Spinal cord (tissue), 10 donors: Measurements from ENCODE around the gene NAE1. TPM values are rescaled to one million over a fixed set of nuclear protein-coding genes. Genes with fewer than 3 reads are reported as not detected.
A peak's percentile ranks its signal among the peaks of the same experiment; 100 is the strongest.
"Not testable (repeated sequence)": the region's sequence is repeated elsewhere in the genome, so short reads cannot be mapped to it uniquely, and the experiment has no call there.

Experiments used
- DNase-seq, 6 donors: peaks; one replicate each; pipeline versions ENCODE4 v3.0.0 to v3.0.0-alpha.2; 2013 to 2015; ENCODE audit warnings: low spot score in 6 of 6, low read depth in 4 of 6
- H3K27ac ChIP-seq: one replicate; pipeline ENCODE4 v1.5.1; 2013; ENCODE audit warnings: low read depth, low read length, control low read depth
- H3K27me3 ChIP-seq: one replicate; pipeline ENCODE4 v1.6.1; 2013; ENCODE audit warnings: low read length; ENCODE audit not compliant: control insufficient read depth, insufficient read depth
- H3K36me3 ChIP-seq: one replicate; pipeline ENCODE4 v1.6.1; 2013; ENCODE audit warnings: low read length; ENCODE audit not compliant: control insufficient read depth, insufficient read depth
- H3K4me1 ChIP-seq: one replicate; pipeline ENCODE4 v1.6.1; 2013; ENCODE audit warnings: low read length; ENCODE audit not compliant: control insufficient read depth, insufficient read depth
- H3K4me3 ChIP-seq: one replicate; pipeline ENCODE4 v1.5.1; 2013; ENCODE audit warnings: low read depth, low read length, control low read depth
- H3K9me3 ChIP-seq: one replicate; pipeline ENCODE4 v1.6.1; 2013; ENCODE audit warnings: low read length; ENCODE audit not compliant: control insufficient read depth, insufficient read depth
- WGBS: methylation state at CpG from one replicate; pipeline ENCODE4 v1.1.5; 2013; ENCODE audit warnings: missing lambda C conversion rate; ENCODE audit not compliant: insufficient coverage; 5-methylcytosine and 5-hydroxymethylcytosine counted together
- long read RNA-seq, 4 donors: transcript quantifications; one replicate each; lab custom pipeline, GENCODE V29; 2026
- polyA plus RNA-seq, 2 donors: library from polyadenylated mRNA; unstranded; fragments of 120-200 nt; gene quantifications; one replicate each; pipeline ENCODE4 v1.2.1, GENCODE V29; 2013; ENCODE audit not compliant: insufficient read length in 2 of 2
- total RNA-seq, 2 donors: library from RNA; depleted of rRNA in 1 of 2; stranded (reverse); fragments of 120-200 nt in 1 of 2; fragments of >200 nt in 1 of 2; gene quantifications; one replicate each; pipeline versions ENCODE4 v1.2.3 to v1.2.4, GENCODE V29; 2013 to 2014
- donor health status: healthy.

The NAE1 gene
- 10 to 100 TPM; 79.4 to 93.5 TPM for total RNA-seq
- 10 to 100 TPM; 87.2 to 91.0 TPM for polyA plus RNA-seq
- long read RNA-seq, donor 1, transcript NAE1-201 (20 exons, 1,837 nt), result major isoform, 18 of 23 reads
- long read RNA-seq, donor 1, partial matches to known transcripts, result 0 of 23 reads
- long read RNA-seq, donor 1, other reads (novel, unspliced or antisense), result 0 of 23 reads
- long read RNA-seq, donor 2, partial matches to known transcripts, result 0 of 5 reads
- long read RNA-seq, donor 2, other reads (novel, unspliced or antisense), result 0 of 5 reads
- long read RNA-seq, donor 3, transcript NAE1-201 (20 exons, 1,837 nt), result major isoform, 6 of 8 reads
- long read RNA-seq, donor 3, partial matches to known transcripts, result 0 of 8 reads
- long read RNA-seq, donor 3, other reads (novel, unspliced or antisense), result 0 of 8 reads
- long read RNA-seq, donor 4, transcript NAE1-201 (20 exons, 1,837 nt), result major isoform, 20 of 40 reads
- long read RNA-seq, donor 4, partial matches to known transcripts, result 14 of 40 reads
- long read RNA-seq, donor 4, other reads (novel, unspliced or antisense), result 0 of 40 reads

DNA sequence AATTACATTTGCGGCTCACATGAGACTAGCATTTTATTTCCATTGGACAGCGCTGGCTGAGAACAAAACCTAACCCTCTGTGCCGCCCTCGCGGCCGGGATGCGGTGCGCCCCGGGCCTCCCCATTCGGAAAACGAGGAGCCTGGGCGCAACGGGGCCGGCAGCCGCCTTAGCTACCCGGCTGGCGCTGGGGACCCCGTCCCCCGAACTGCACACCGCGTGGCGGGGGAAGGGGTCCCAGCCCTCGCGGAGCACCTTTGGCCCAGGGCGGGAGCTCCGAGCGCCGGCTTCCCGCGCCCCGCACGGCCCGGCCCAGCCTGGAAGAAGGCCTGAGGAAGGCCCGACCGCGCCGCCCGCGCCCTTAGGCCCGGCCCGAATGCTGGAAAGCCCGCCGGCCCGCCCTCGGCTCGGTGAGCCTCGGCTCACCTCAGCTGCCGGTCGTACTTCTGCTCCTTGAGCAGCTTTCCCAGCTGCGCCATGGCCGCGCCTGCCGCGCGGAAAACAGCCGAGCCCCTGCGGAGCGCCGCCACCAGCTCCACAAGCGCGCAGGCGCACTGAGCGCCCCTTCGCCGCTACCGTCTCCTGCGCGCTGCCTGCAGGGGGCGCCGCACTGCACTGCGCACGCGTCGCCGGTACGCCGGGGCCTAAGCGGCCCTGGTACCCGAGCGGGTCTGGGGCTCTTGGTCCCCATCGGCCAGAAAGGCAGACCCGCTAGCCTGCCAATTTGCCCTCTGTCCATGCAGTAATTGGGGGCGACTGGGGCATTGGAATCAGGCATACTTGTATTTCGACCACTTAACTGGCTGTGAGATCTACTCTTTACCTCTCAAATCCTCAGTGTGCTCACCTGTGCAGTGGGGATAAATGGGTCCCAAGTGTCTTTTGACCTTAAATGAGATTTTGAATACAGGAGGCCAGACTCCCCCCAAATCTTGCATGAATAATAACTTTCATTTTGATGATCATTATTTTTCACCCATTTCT lies at the start of gene NAE1:
TSS of gene NAE1 (minus strand) at position 555 of the 983 bp plus-strand sequence. CDS start at position 478, 77 bp downstream.
- peak; percentile 83 to 96 (median 86) for DNase-seq
- Histone ChIP-seq H3K36me3 (peaks cover 15% of the 10 kb centered on the region), H3K4me1 (peaks cover 12% of the 10 kb centered on the region), H3K27me3 (no peaks in the 10 kb centered on the region), H3K4me3 (peak within 1 kb of the TSS; percentile 50), H3K27ac (peak within 1 kb of the TSS; percentile 43), H3K9me3 (no peaks in the 10 kb centered on the region)
- under 1% methylated on average over 81 of the region's 84 CpGs for WGBS

DNA sequence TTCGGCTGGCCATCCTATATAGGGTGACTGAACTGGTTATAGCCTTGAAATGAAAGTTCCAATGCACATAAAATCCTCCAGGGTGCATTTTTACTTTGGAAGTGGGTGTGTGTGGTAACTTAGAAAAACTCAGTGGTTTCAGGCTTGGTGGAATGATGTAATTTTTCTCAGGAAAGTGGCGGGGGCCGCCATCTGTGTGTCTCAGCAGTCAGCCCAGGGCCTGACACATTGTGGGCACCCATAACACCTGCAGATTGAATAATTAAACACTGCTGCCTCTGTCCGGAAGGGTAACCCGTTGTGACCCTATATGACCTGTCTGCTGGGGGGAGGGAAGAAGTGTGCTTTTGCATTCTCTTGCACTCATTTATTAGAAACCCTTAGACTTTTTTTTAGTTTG lies 47.3 kb upstream of the NAE1 start:
- H3K9me3 ChIP-seq, result no peaks in the 10 kb centered on the region
- 90% methylated on average over 1 of the region's 5 CpGs for WGBS
- H3K27ac ChIP-seq, result no peak overlapping the region
- H3K27me3 ChIP-seq, result no peaks in the 10 kb centered on the region
- no peaks in the 10 kb centered on the region for H3K36me3 ChIP-seq
- H3K4me3 ChIP-seq, result no peak overlapping the region
- peaks cover 17% of the 10 kb centered on the region for H3K4me1 ChIP-seq
- no peak for DNase-seq

DNA sequence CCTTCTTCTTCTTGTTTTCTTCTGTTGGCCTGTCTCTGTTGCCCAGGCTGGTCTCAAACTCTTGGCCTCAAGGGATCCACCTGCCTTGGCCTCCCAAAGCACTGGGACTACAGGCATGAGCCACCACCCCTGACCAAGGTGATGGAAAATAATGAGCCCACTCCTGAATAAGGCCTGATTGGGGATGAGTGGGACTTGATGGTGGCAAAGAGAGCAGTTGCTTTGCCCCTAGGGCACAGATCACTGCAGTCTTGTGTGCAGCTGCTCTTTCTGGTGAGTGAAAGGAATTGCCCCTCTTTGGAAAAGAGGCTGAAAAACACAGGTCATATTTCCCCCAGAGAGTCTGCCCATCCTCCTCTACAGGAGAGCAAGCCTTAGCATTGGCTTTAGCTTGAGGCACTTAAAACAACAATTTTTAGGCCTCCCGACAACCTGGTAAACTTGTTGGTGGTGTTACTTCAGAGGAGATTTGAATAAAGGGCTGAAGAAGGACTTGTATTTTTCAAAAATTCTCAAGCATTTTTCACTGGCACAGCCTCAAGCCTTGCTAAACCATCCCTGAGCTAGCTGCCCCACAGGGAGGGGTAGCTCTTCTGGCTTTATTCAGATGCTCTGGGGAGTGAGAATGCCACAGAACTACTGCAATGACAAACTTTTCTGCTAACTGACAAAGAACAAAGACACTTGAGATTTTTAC lies 43.5 kb upstream of the NAE1 start:
- Histone ChIP-seq H3K27ac (no peak overlapping the region), H3K9me3 (no peaks in the 10 kb centered on the region), H3K4me3 (no peak overlapping the region), H3K27me3 (no peaks in the 10 kb centered on the region), H3K36me3 (no peaks in the 10 kb centered on the region), H3K4me1 (peaks cover 9% of the 10 kb centered on the region)
- no peak for DNase-seq
- no CpG with 5 or more reads among the region's 1 CpG for WGBS

GRCh38 chr16:66873685-66874055 lies 42.9 kb upstream of the NAE1 start:
- no peak overlapping the region for H3K4me3 ChIP-seq

GRCh38 chr16:66872943-66873684 lies 42.3 kb upstream of the NAE1 start:
- H3K36me3 ChIP-seq, result no peaks in the 10 kb centered on the region
- H3K4me1 ChIP-seq, result peaks cover 9% of the 10 kb centered on the region
- H3K9me3 ChIP-seq, result no peaks in the 10 kb centered on the region
- WGBS, result 3% methylated on average over 30 of the region's 39 CpGs
- no peaks in the 10 kb centered on the region for H3K27me3 ChIP-seq
- H3K4me3 ChIP-seq, result peak overlapping the region; percentile 45
- H3K27ac ChIP-seq, result no peak overlapping the region
- DNase-seq, result peak in 4 of 6 donors; percentile 43 to 91 (median 76)

More at GRCh38 chr16:66873685-66874055, 42.9 kb upstream of the NAE1 start:
- Histone ChIP-seq H3K4me1 (peaks cover 9% of the 10 kb centered on the region), H3K27me3 (no peaks in the 10 kb centered on the region), H3K9me3 (no peaks in the 10 kb centered on the region), H3K27ac (no peak overlapping the region), H3K36me3 (no peaks in the 10 kb centered on the region)
- no peak for DNase-seq

DNA sequence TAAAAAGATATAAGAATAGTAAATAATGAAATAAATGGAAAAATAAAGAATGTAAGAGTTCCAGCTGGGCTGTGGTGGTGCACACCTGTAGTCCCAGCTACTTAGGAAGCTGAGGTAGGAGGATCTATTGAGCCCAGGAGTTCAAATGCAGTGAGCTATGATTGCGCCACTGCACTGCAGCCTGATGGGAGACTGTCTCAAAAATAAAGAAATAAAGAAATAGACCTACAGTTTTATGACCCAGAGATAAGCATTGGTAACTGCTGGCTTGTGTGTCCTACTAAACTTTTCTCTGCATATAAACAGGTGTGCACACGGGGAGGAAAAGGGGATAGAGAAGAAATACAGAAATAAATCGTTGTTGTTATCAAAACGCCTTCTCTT lies 41.8 kb upstream of the NAE1 start:
- H3K4me1 ChIP-seq, result peaks cover 12% of the 10 kb centered on the region
- no peak overlapping the region for H3K27ac ChIP-seq

GRCh38 chr16:66871840-66872239 lies 41.1 kb upstream of the NAE1 start:
- 70% methylated on average over 2 of the region's 3 CpGs for WGBS
- H3K9me3 ChIP-seq, result no peaks in the 10 kb centered on the region
- no peaks in the 10 kb centered on the region for H3K36me3 ChIP-seq
- no peak overlapping the region for H3K4me3 ChIP-seq
- no peak overlapping the region for H3K27ac ChIP-seq
- H3K27me3 ChIP-seq, result no peaks in the 10 kb centered on the region
- DNase-seq, result no peak
- peaks cover 12% of the 10 kb centered on the region for H3K4me1 ChIP-seq

More for the DNA sequence above, 41.8 kb upstream of the NAE1 start:
- Histone ChIP-seq H3K9me3 (no peaks in the 10 kb centered on the region), H3K4me3 (peak overlapping the region; percentile 45), H3K27me3 (no peaks in the 10 kb centered on the region), H3K36me3 (no peaks in the 10 kb centered on the region)
- WGBS, result 50% methylated on average over 2 of the region's 4 CpGs
- DNase-seq, result no peak

DNA sequence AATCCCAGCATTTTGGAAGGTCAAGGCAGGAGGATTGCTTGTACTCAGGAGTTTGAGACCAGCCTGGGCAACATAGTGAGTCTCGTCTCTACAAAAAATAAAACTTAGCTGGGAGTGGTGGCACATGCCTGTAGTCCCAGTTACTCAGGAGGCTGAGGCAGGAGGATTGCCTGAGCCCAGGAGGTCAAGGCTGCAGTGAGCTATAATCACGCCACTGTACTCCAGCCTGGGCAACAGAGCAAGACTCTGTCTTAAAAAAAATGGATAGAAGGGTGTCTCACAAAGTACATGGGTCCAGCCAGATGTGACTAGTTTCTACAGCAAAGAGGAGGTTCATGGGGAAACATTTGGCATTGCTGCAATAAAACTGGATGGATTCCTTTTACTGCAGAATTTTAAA lies 40.6 kb upstream of the NAE1 start:
- not testable (repeated sequence) for H3K27me3 ChIP-seq, DNase-seq, H3K4me3 ChIP-seq, H3K9me3 ChIP-seq, H3K27ac ChIP-seq, H3K36me3 ChIP-seq
- peaks cover 12% of the 10 kb centered on the region for H3K4me1 ChIP-seq
- 94% methylated on average over 2 of the region's 2 CpGs for WGBS
